B cell (primary cell): ENCODE data around the gene MYH1. TPM values are rescaled to one million over a fixed set of nuclear protein-coding genes. Genes with fewer than 3 reads are reported as not detected.

Experiments used
- ATAC-seq: fragments of 200-7000 bp; cut with Tn5 transposase; one replicate; pipeline ENCODE4 v1.10.0; 2021; ENCODE audit warnings: low read depth, mild to moderate bottlenecking, moderate number of reproducible peaks, moderate library complexity
- CTCF ChIA-PET: fragments of 350-600 bp; sonication (Branson Sonifier 250); formaldehyde crosslinking; loops from one replicate; lab custom pipeline; 2021; ENCODE audit warnings: antibody characterized with exemption, inconsistent platforms; lab: Charles Lee
- POLR2A ChIA-PET: fragments of 350-600 bp; sonication (Branson Sonifier 250); formaldehyde crosslinking; loops from one replicate; lab custom pipeline; 2021; ENCODE audit warnings: antibody characterized with exemption; lab: Charles Lee
- DNase-seq: peaks from one replicate; pipeline ENCODE4 v3.0.0; 2013
- H2AFZ ChIP-seq: 2 replicates; pipeline ENCODE4 v1.6.1; 2012; ENCODE audit warnings: mild to moderate bottlenecking, low read depth, low read length; ENCODE audit not compliant: insufficient read depth, poor library complexity, severe bottlenecking
- H3K27ac ChIP-seq, 2 donors: 1 replicate in 1 of 2; 2 replicates in 1 of 2; pipeline ENCODE4 v1.5.1; 2012 to 2013; ENCODE audit warnings: low read length in 2 of 2, mild to moderate bottlenecking in 2 of 2, moderate library complexity in 1 of 2
- H3K27me3 ChIP-seq, 4 experiments: fragments of 200-600 bp in 1 of 4; sonication (generic) in 1 of 4; replicated peaks in 1 of 4; 1 replicate in 2 of 4; 2 replicates in 2 of 4; pipeline versions ENCODE4 v1.6.1 to v1.7.0; 2013 to 2016; ENCODE audit warnings: low read length in 3 of 4, mild to moderate bottlenecking in 2 of 4, mixed read lengths in 1 of 4, moderate library complexity in 1 of 4; ENCODE audit not compliant: insufficient read depth in 4 of 4, control insufficient read depth in 3 of 4; ENCODE audit errors: control extremely low read depth in 1 of 4
- H3K36me3 ChIP-seq, 2 experiments: replicated peaks in 1 of 2; 1 replicate in 1 of 2; 2 replicates in 1 of 2; pipeline versions ENCODE4 v1.6.1 to v1.7.1; 2013; ENCODE audit warnings: low read length in 1 of 2; ENCODE audit not compliant: insufficient read depth in 2 of 2, control insufficient read depth in 1 of 2; ENCODE audit errors: control extremely low read depth in 1 of 2, extremely low read depth in 1 of 2
- H3K4me1 ChIP-seq, 2 donors: fragments of 200-600 bp in 1 of 2; sonication (generic) in 1 of 2; 1 replicate in 1 of 2; 2 replicates in 1 of 2; pipeline versions ENCODE4 v1.5.1 to v1.6.1; 2013 to 2017; ENCODE audit warnings: low read length in 2 of 2; ENCODE audit not compliant: control insufficient read depth in 2 of 2, insufficient read depth in 2 of 2
- H3K4me2 ChIP-seq: replicated peaks from 2 replicates; pipeline ENCODE3; 2012; ENCODE audit warnings: mild to moderate bottlenecking, low read depth, low read length; ENCODE audit not compliant: poor library complexity, severe bottlenecking
- H3K4me3 ChIP-seq, 5 experiments: fragments of 200-600 bp in 1 of 5; sonication (generic) in 1 of 5; 1 replicate in 3 of 5; 2 replicates in 2 of 5; pipeline versions ENCODE4 v1.5.1 to v1.7.0; 2011 to 2016; ENCODE audit warnings: low read length in 4 of 5, mild to moderate bottlenecking in 4 of 5, low read depth in 2 of 5, control low read depth in 1 of 5, moderate library complexity in 1 of 5; ENCODE audit not compliant: insufficient read depth in 1 of 5; ENCODE audit errors: control extremely low read depth in 1 of 5, extremely low read depth in 1 of 5
- H3K79me2 ChIP-seq: fragments of 200-600 bp; sonication (generic); one replicate; pipeline ENCODE4 v1.6.0; 2016; ENCODE audit warnings: low read length; ENCODE audit not compliant: control insufficient read depth, insufficient read depth
- H3K9ac ChIP-seq: fragments of 200-600 bp; sonication (generic); 2 replicates; pipeline ENCODE4 v1.6.1; 2017; ENCODE audit warnings: mild to moderate bottlenecking, low read length, moderate library complexity
- H3K9me3 ChIP-seq, 3 donors: one replicate each; pipeline versions ENCODE4 v1.6.1 to v1.7.1; 2013; ENCODE audit warnings: low read length in 2 of 3; ENCODE audit not compliant: control insufficient read depth in 2 of 3, insufficient read depth in 1 of 3; ENCODE audit errors: control extremely low read depth in 1 of 3
- H4K20me1 ChIP-seq: 2 replicates; pipeline ENCODE4 v1.6.0; 2012; ENCODE audit warnings: mild to moderate bottlenecking, low read length; ENCODE audit not compliant: insufficient read depth, control insufficient read depth, poor library complexity, severe bottlenecking
- H3K27ac Mint-ChIP-seq: one replicate; pipeline ENCODE4 v1.8.0; 2021; ENCODE audit warnings: mixed read lengths
- H3K27me3 Mint-ChIP-seq: one replicate; pipeline ENCODE4 v1.8.0; 2021; ENCODE audit warnings: mixed read lengths
- H3K4me1 Mint-ChIP-seq: one replicate; pipeline ENCODE4 v1.8.0; 2021; ENCODE audit warnings: mixed read lengths
- H3K4me3 Mint-ChIP-seq: one replicate; pipeline ENCODE4 v1.8.0; 2021; ENCODE audit warnings: mixed read lengths
- H3K9me3 Mint-ChIP-seq: one replicate; pipeline ENCODE4 v1.8.0; 2022; ENCODE audit warnings: mixed read lengths; ENCODE audit not compliant: insufficient read depth
- CTCF ChIP-seq: fragments of 200-600 bp; IDR thresholded peaks from one replicate; pipeline ENCODE4 v1.8.0; 2022; ENCODE audit warnings: antibody characterized with exemption, mild to moderate bottlenecking
- EZH2 ChIP-seq: IDR thresholded peaks from 2 replicates; pipeline ENCODE4 v1.6.1; 2012; ENCODE audit warnings: borderline replicate concordance, low read depth, mild to moderate bottlenecking, moderate library complexity, low read length; ENCODE audit not compliant: insufficient read depth, poor library complexity, severe bottlenecking
- WGBS: methylation state at CpG from one replicate; pipeline ENCODE4 v1.1.5; 2013; ENCODE audit warnings: missing lambda C conversion rate; ENCODE audit not compliant: insufficient coverage; 5-methylcytosine and 5-hydroxymethylcytosine counted together
- intact Hi-C: fragments of 100-400 bp; cut with micrococcal nuclease; formaldehyde crosslinking; loops from one replicate; pipeline ENCODE4 v1.10.0; 2022
- polyA plus RNA-seq: library from polyadenylated mRNA; depleted of rRNA; stranded (reverse); fragments of >200 nt; gene quantifications from 2 replicates; pipeline ENCODE4 v1.2.3, GENCODE V29; 2012
- total RNA-seq, 2 donors: library from RNA; stranded (reverse); fragments of 120-200 nt in 1 of 2; gene quantifications; 1 replicate in 1 of 2; 2 replicates in 1 of 2; pipeline versions ENCODE4 v1.2.3 to v1.2.4, GENCODE V29; 2013 to 2022

The MYH1 gene
- total and polyA plus RNA-seq, 2 donors (not counting 1 experiment from before 2014, with no cell fraction given), result not detected

DNA sequence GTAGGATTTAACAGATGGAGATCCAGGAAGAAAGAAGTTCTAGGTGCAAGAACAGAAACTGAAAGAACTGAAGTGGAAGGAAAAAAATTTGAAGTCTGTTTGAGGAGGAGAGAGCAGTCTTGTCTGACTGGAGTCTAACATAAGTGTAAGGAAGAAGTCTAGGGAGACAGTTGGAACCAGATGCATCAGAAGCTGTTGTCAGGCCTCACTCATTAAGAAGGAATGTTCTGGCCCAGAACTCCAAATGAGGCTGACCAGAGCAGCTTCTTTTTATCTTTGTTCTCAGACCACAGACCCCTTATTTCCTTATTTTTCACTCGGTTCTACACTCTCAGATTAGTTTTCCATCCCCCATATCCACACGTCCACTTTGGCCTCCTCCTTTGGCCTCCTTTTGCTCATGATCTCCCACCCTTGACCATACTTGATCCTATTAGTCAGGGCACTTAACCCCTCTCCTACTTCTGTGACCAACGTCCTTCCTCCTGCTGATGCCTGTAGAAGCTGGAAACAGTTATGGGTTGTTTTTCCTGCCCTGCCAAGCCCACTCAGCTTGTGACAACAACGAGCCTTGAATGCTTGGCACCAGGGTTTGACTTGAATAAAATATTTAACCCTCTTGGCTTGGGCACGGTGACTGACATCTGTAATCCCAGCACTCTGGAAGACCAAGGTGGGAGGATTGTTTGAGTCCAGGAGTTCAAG lies 38.1 kb upstream of the MYH1 start:
- Histone ChIP-seq H3K27ac (no peak overlapping the region), H3K4me1 (no peaks in the 10 kb centered on the region), H3K27me3 (peaks cover 0 to 2% (median 0%) of the 10 kb centered on the region in 4 experiments), H3K4me2 (no peak overlapping the region), H4K20me1 (no peaks in the 10 kb centered on the region), H3K36me3 (no peaks in the 10 kb centered on the region), H3K4me3 (no peak overlapping the region), H3K79me2 (no peaks in the 10 kb centered on the region), H2AFZ (no peak overlapping the region), H3K9ac (no peak overlapping the region), H3K9me3 (no peaks in the 10 kb centered on the region)
- CTCF ChIA-PET, result no interaction called here
- Mint-ChIP-seq H3K4me3 (no peak overlapping the region), H3K4me1 (no peaks in the 10 kb centered on the region), H3K27ac (no peak overlapping the region), H3K9me3 (no peaks in the 10 kb centered on the region), H3K27me3 (peaks cover 7% of the 10 kb centered on the region)
- no peak for ATAC-seq
- no peak for DNase-seq
- intact Hi-C loops, result no loop called here
- whole genome bisulfite sequencing, result 68% methylated on average over 3 of the region's 5 CpGs
- POLR2A ChIA-PET, result no interaction called here
- TF ChIP-seq CTCF (no peak), EZH2 (no peak)

GRCh38 chr17:10550014-10550413 lies 31.7 kb upstream of the MYH1 start:
- POLR2A ChIA-PET, result no interaction called here
- no peak for ATAC-seq

More at GRCh38 chr17:10550014-10550413, 31.7 kb upstream of the MYH1 start:
- WGBS, result 73% methylated on average over 2 of the region's 4 CpGs
- Histone ChIP-seq H2AFZ (no peak overlapping the region), H3K9ac (no peak overlapping the region), H3K4me1 (no peaks in the 10 kb centered on the region), H3K4me2 (no peak overlapping the region), H3K79me2 (no peaks in the 10 kb centered on the region), H3K27me3 (peaks cover 0 to 5% (median 0%) of the 10 kb centered on the region in 4 experiments), H4K20me1 (no peaks in the 10 kb centered on the region), H3K27ac (no peak overlapping the region), H3K9me3 (no peaks in the 10 kb centered on the region), H3K36me3 (no peaks in the 10 kb centered on the region), H3K4me3 (no peak overlapping the region)
- Mint-ChIP-seq H3K4me1 (no peaks in the 10 kb centered on the region), H3K27ac (no peak overlapping the region), H3K9me3 (no peaks in the 10 kb centered on the region), H3K27me3 (peaks cover 24% of the 10 kb centered on the region), H3K4me3 (no peak overlapping the region)
- intact Hi-C loops, result no loop called here
- CTCF ChIA-PET, result no interaction called here
- no peak for DNase-seq
- TF ChIP-seq EZH2 (no peak), CTCF (no peak)
